ENCODE results near the gene P2RX5.

DNA sequence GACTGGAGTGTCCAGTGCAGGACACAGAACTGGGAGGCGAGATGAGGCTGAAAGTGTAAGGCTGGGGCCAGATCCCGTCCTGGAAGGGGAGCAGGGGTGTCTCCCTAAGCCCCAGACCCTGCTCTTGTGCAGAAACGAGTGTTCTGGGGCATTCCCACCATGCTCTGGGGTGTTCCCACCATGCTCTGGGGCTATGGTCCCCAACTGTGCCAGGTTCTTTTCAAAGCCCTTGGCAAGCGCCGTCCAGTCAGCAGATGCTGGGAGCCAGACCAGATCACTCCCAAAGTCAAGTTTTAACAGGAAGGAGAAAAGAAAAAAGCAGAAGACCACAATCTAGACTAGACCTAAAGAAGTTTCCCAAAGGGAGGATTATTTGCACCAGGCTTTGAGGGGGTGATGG is 30.1 kb downstream of the P2RX5 start:
- TF ChIP-seq, protein P1, sequence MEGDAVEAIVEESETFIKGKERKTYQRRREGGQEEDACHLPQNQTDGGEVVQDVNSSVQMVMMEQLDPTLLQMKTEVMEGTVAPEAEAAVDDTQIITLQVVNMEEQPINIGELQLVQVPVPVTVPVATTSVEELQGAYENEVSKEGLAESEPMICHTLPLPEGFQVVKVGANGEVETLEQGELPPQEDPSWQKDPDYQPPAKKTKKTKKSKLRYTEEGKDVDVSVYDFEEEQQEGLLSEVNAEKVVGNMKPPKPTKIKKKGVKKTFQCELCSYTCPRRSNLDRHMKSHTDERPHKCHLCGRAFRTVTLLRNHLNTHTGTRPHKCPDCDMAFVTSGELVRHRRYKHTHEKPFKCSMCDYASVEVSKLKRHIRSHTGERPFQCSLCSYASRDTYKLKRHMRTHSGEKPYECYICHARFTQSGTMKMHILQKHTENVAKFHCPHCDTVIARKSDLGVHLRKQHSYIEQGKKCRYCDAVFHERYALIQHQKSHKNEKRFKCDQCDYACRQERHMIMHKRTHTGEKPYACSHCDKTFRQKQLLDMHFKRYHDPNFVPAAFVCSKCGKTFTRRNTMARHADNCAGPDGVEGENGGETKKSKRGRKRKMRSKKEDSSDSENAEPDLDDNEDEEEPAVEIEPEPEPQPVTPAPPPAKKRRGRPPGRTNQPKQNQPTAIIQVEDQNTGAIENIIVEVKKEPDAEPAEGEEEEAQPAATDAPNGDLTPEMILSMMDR (conservative IDR thresholded peaks at IDR 0.05 in 1 of 2, IDR thresholded peaks at IDR 0.05 in 1 of 2; ENCODE audit: low read depth in 1 of 2, low read length in 2 of 2), result no peak
- no peak for TF ChIP-seq EZH2 (IDR thresholded peaks at IDR 0.05; ENCODE audit: low read length, missing control alignments)
